H9 (cell line): ENCODE data around the gene SPC24. TPM values are rescaled to one million over a fixed set of nuclear protein-coding genes. Genes with fewer than 3 reads are reported as not detected.

Source experiments
- DNase-seq: peaks from one replicate; pipeline ENCODE4 v3.0.0-alpha.2; 2017
- H2AFZ ChIP-seq: one replicate; pipeline ENCODE4 v1.6.1; 2013; ENCODE audit warnings: mild to moderate bottlenecking, low read length, control low read depth, moderate library complexity
- H2AK5ac ChIP-seq: 2 replicates; pipeline ENCODE4 v1.6.1; 2013; ENCODE audit warnings: low read length, control low read depth, mixed read lengths; ENCODE audit not compliant: insufficient read length
- H2BK120ac ChIP-seq: one replicate; pipeline ENCODE4 v1.6.1; 2013; ENCODE audit warnings: low read depth, mild to moderate bottlenecking, low read length, control low read depth, inconsistent platforms; ENCODE audit not compliant: poor library complexity, severe bottlenecking
- H2BK12ac ChIP-seq: 2 replicates; pipeline ENCODE4 v1.6.1; 2013; ENCODE audit warnings: low read length, control low read depth, mixed read lengths, low read depth; ENCODE audit not compliant: insufficient read length
- H2BK15ac ChIP-seq: 2 replicates; pipeline ENCODE4 v1.6.1; 2013; ENCODE audit warnings: low read depth, low read length, control low read depth
- H2BK20ac ChIP-seq: one replicate; pipeline ENCODE4 v1.6.1; 2013; ENCODE audit warnings: low read depth, mild to moderate bottlenecking, low read length, control low read depth, inconsistent platforms; ENCODE audit not compliant: poor library complexity, severe bottlenecking
- H2BK5ac ChIP-seq: 2 replicates; pipeline ENCODE4 v1.6.1; 2013; ENCODE audit warnings: low read length, control low read depth, mixed read lengths; ENCODE audit not compliant: insufficient read length
- H3K14ac ChIP-seq: 2 replicates; pipeline ENCODE4 v1.6.1; 2013; ENCODE audit warnings: low read length, control low read depth; ENCODE audit not compliant: insufficient read depth
- H3K18ac ChIP-seq: 2 replicates; pipeline ENCODE4 v1.6.1; 2013; ENCODE audit warnings: low read depth, mild to moderate bottlenecking, mixed read lengths, low read length, control low read depth; ENCODE audit not compliant: insufficient read length
- H3K23ac ChIP-seq: 2 replicates; pipeline ENCODE4 v1.6.1; 2013; ENCODE audit warnings: low read length, control low read depth, mixed read lengths, low read depth; ENCODE audit not compliant: insufficient read length
- H3K23me2 ChIP-seq: 2 replicates; pipeline ENCODE4 v1.6.1; 2013; ENCODE audit warnings: low read depth, mild to moderate bottlenecking, mixed read lengths, low read length, control low read depth; ENCODE audit not compliant: insufficient read length, poor library complexity, severe bottlenecking
- H3K27ac ChIP-seq: 2 replicates; pipeline ENCODE4 v1.5.1; 2013; ENCODE audit warnings: low read length, control low read depth, mixed read lengths, low read depth; ENCODE audit not compliant: insufficient read length
- H3K27me3 ChIP-seq: 2 replicates; pipeline ENCODE4 v1.6.1; 2013; ENCODE audit warnings: low read length, control low read depth, inconsistent platforms; ENCODE audit not compliant: insufficient read depth
- H3K4ac ChIP-seq: 2 replicates; pipeline ENCODE4 v1.6.1; 2013; ENCODE audit warnings: low read depth, mild to moderate bottlenecking, control low read depth, inconsistent platforms, low read length, moderate library complexity
- H3K4me1 ChIP-seq: 2 replicates; pipeline ENCODE4 v1.6.1; 2013; ENCODE audit warnings: low read length, control low read depth, inconsistent platforms; ENCODE audit not compliant: insufficient read depth
- H3K4me2 ChIP-seq: 2 replicates; pipeline ENCODE4 v1.6.1; 2013; ENCODE audit warnings: low read length, control low read depth, mixed read lengths; ENCODE audit not compliant: insufficient read length, insufficient read depth
- H3K56ac ChIP-seq: 2 replicates; pipeline ENCODE4 v1.6.1; 2013; ENCODE audit warnings: low read depth, mild to moderate bottlenecking, mixed read lengths, low read length, control low read depth; ENCODE audit not compliant: insufficient read length
- H3K79me1 ChIP-seq: 2 replicates; pipeline ENCODE4 v1.6.1; 2013; ENCODE audit warnings: low read depth, mild to moderate bottlenecking, moderate library complexity, low read length, control low read depth, inconsistent platforms; ENCODE audit not compliant: insufficient read depth, poor library complexity, severe bottlenecking
- H3K79me2 ChIP-seq: 2 replicates; pipeline ENCODE4 v1.6.1; 2013; ENCODE audit warnings: low read length, control low read depth, inconsistent platforms; ENCODE audit not compliant: insufficient read depth
- H3K9ac ChIP-seq: 2 replicates; pipeline ENCODE4 v1.6.1; 2013; ENCODE audit warnings: low read length, control low read depth, mixed read lengths; ENCODE audit not compliant: insufficient read length; ENCODE audit errors: extremely low read depth
- H3K9me3 ChIP-seq: one replicate; pipeline ENCODE4 v1.6.1; 2013; ENCODE audit warnings: low read depth, low read length, inconsistent platforms; ENCODE audit not compliant: control insufficient read depth
- H3T11ph ChIP-seq: one replicate; pipeline ENCODE4 v1.6.1; 2013; ENCODE audit warnings: mild to moderate bottlenecking, low read length, control low read depth, inconsistent platforms
- H4K20me1 ChIP-seq: one replicate; pipeline ENCODE4 v1.6.1; 2013; ENCODE audit not compliant: control insufficient read depth, insufficient read length, insufficient read depth
- H4K5ac ChIP-seq: 2 replicates; pipeline ENCODE4 v1.6.1; 2013; ENCODE audit warnings: low read depth, mild to moderate bottlenecking, mixed read lengths, low read length, control low read depth; ENCODE audit not compliant: insufficient read length
- H4K8ac ChIP-seq: replicated peaks from 2 replicates; pipeline ENCODE4 v1.6.1; 2013; ENCODE audit warnings: low read length, control low read depth, mixed read lengths, low read depth; ENCODE audit not compliant: insufficient read length
- H4K91ac ChIP-seq: 2 replicates; pipeline ENCODE4 v1.6.1; 2013; ENCODE audit warnings: low read depth, mild to moderate bottlenecking, moderate library complexity, mixed read lengths, low read length, control low read depth; ENCODE audit not compliant: insufficient read length
- H3K27ac Mint-ChIP-seq, 3 experiments: 2 replicates in 2 of 3; 3 replicates in 1 of 3; pipeline ENCODE4 v1.8.0; 2020 to 2021; ENCODE audit warnings: mixed read lengths in 3 of 3, mild to moderate bottlenecking in 1 of 3, moderate library complexity in 1 of 3
- H3K27me3 Mint-ChIP-seq: 2 replicates; pipeline ENCODE4 v1.8.0; 2021; ENCODE audit warnings: low read depth, mild to moderate bottlenecking, moderate library complexity, mixed read lengths
- H3K36me3 Mint-ChIP-seq, 3 experiments: 2 replicates in 2 of 3; 3 replicates in 1 of 3; pipeline ENCODE4 v1.8.0; 2020 to 2021; ENCODE audit warnings: low read depth in 3 of 3, mixed read lengths in 3 of 3; ENCODE audit not compliant: insufficient read depth in 1 of 3
- H3K4me1 Mint-ChIP-seq, 2 experiments: 2 replicates each; pipeline ENCODE4 v1.8.0; 2020; ENCODE audit warnings: mixed read lengths in 2 of 2
- H3K4me3 Mint-ChIP-seq, 2 experiments: 2 replicates in 1 of 2; 3 replicates in 1 of 2; pipeline ENCODE4 v1.8.0; 2020 to 2021; ENCODE audit warnings: mild to moderate bottlenecking in 2 of 2, mixed read lengths in 2 of 2, moderate library complexity in 1 of 2
- H3K9me3 Mint-ChIP-seq, 2 experiments: 2 replicates in 1 of 2; 3 replicates in 1 of 2; pipeline ENCODE4 v1.8.0; 2020; ENCODE audit warnings: mild to moderate bottlenecking in 2 of 2, mixed read lengths in 2 of 2, moderate library complexity in 1 of 2
- CTCF ChIP-seq: fragments of 200-600 bp; sonication (generic); conservative IDR thresholded peaks from 3 replicates; pipeline ENCODE4 v1.8.0; 2021; ENCODE audit warnings: antibody characterized with exemption, mild to moderate bottlenecking
- WGBS: extraction: QIAGEN DNeasy Blood & Tissue Kit; methylation state at CpG from one replicate; pipeline ENCODE4 v1.1.7; 2013; ENCODE audit warnings: missing lambda C conversion rate, low lambda C conversion rate, mixed read lengths; ENCODE audit not compliant: insufficient read length; ENCODE audit errors: extremely low coverage; 5-methylcytosine and 5-hydroxymethylcytosine counted together
- total RNA-seq: library from RNA; stranded (reverse); gene quantifications from 2 replicates; pipeline ENCODE4 v1.2.1, GENCODE V29; 2021

The SPC24 gene
- total RNA-seq, 1 experiment from 2014 or later = 51.5 TPM

- H3K9me3 Mint-ChIP-seq = no peaks in the 10 kb centered on the region
- no peaks in the 10 kb centered on the region for H3K79me1 ChIP-seq
- H3K27me3 Mint-ChIP-seq = no peaks in the 10 kb centered on the region
- no peak overlapping the region for H3K18ac ChIP-seq
- no peak overlapping the region for H2BK5ac ChIP-seq
- peak overlapping the region in 2 of 3 experiments; percentile 77 to 82; a peak in 4 of 7 replicates for H3K27ac Mint-ChIP-seq
- H3K4me3 Mint-ChIP-seq = no peak overlapping the region
- H2BK20ac ChIP-seq = no peak overlapping the region
- no peak for DNase-seq
- H3K4me1 ChIP-seq = no peaks in the 10 kb centered on the region
- H3K4me2 ChIP-seq = no peak overlapping the region
- no peak overlapping the region for H2BK12ac ChIP-seq
- no peak overlapping the region for H3K14ac ChIP-seq
- no peaks in the 10 kb centered on the region for H3K27me3 ChIP-seq
- no peak overlapping the region for H3T11ph ChIP-seq
- H3K9ac ChIP-seq = no peak overlapping the region
- H3K36me3 Mint-ChIP-seq = peaks cover 68 to 97% (median 93%) of the 10 kb centered on the region in 3 experiments
- H4K91ac ChIP-seq = no peak overlapping the region
- H3K79me2 ChIP-seq = 0 out of 2 replicates have a peak, but pooled peaks cover 2% of the 10 kb centered on the region
- H3K4ac ChIP-seq = no peak overlapping the region
- peaks cover 5% of the 10 kb centered on the region for H4K20me1 ChIP-seq
- H2AFZ ChIP-seq = no peak overlapping the region
- no peak for TF ChIP-seq CTCF
- no peak overlapping the region for H2AK5ac ChIP-seq
- no peaks in the 10 kb centered on the region for H3K4me1 Mint-ChIP-seq
- no peak overlapping the region for H4K5ac ChIP-seq
- H3K9me3 ChIP-seq = no peaks in the 10 kb centered on the region
- H3K23me2 ChIP-seq = peaks cover 3% of the 10 kb centered on the region
- H4K8ac ChIP-seq = no peak overlapping the region
- no peak overlapping the region for H2BK15ac ChIP-seq
- no peak overlapping the region for H3K27ac ChIP-seq
- no peak overlapping the region for H2BK120ac ChIP-seq
- no peak overlapping the region for H3K23ac ChIP-seq
- WGBS = no CpG with 5 or more reads among the region's 15 CpGs
- no peak overlapping the region for H3K56ac ChIP-seq
Measured at GRCh38 chr19:11111117-11111770, 44.3 kb downstream of the SPC24 start.
